GM10266 (cell line): ENCODE results near the gene TTC19.

ENCODE experiments used
- DNase-seq: peaks from one replicate; pipeline ENCODE4 v3.0.0; 2012; ENCODE audit errors: extremely low spot score
- TF ChIP-seq, protein P1 (sequence below): IDR thresholded peaks from 2 replicates; pipeline ENCODE4 v1.5.1; 2012; ENCODE audit warnings: mild to moderate bottlenecking, low read depth; ENCODE audit not compliant: control insufficient read depth, insufficient read depth; ENCODE audit errors: missing control alignments

TTC19 gene

DNA sequence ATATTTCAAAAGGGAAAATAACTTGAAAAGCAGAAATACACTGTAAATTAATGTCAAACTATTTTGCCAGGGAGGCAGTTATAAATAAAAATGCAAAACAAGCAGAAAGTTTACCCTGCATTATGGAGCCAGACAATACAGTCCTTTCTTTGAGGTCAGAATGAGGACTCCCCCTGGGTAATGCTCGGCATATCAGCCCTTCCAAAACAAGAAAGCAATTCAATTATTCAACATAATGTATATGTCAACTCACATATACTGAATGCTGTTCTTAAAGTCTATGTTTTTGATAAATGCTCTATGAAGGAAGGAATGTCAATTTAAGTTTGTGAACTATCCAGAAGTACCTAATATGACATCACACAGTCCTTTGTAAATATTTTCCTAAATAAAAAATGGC is 72.4 kb downstream of the TTC19 start:
- no peak for DNase-seq
- TF ChIP-seq, protein P1, sequence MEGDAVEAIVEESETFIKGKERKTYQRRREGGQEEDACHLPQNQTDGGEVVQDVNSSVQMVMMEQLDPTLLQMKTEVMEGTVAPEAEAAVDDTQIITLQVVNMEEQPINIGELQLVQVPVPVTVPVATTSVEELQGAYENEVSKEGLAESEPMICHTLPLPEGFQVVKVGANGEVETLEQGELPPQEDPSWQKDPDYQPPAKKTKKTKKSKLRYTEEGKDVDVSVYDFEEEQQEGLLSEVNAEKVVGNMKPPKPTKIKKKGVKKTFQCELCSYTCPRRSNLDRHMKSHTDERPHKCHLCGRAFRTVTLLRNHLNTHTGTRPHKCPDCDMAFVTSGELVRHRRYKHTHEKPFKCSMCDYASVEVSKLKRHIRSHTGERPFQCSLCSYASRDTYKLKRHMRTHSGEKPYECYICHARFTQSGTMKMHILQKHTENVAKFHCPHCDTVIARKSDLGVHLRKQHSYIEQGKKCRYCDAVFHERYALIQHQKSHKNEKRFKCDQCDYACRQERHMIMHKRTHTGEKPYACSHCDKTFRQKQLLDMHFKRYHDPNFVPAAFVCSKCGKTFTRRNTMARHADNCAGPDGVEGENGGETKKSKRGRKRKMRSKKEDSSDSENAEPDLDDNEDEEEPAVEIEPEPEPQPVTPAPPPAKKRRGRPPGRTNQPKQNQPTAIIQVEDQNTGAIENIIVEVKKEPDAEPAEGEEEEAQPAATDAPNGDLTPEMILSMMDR, result no peak

DNA sequence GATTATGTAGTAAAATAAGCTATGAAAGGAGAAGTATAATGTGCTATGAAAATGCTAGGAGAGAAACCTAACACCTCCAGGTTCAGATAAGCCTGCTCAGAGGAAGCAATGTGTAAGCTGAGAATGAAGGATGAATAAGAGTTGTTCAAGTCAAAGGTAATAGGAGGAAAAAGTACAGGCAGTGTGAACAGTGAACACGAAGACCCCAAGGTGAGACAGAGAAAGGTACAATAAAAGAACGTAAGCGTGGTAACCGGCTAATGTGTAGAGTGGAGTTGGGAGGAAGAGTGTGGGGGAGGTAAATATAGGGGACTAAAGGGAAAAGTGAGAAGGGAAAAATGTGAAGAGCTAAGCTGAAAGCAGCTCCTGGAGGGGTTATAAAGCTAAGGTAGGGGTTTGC is 74.2 kb downstream of the TTC19 start:
- DNase-seq, result no peak
- TF ChIP-seq, protein P1, result no peak

DNA sequence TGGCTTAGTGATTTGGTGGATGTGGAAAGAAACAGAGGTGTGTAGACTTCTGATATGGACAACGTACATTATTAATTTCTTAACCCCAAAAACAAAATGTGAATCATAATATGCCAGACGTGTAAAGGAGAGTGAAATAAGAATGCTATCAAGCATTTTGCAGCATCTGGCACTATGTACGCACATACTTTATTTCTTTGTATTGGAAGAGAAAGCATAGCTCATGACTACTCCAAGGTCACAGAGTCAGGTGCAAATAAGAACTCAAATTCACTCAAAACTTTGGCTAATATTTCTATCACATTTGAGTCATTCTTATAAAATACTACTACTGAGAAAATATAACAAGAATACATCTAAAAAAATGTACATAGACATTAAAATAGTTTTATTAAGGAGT is 74.8 kb downstream of the TTC19 start:
- TF ChIP-seq, protein P1, result no peak
- no peak for DNase-seq

DNA sequence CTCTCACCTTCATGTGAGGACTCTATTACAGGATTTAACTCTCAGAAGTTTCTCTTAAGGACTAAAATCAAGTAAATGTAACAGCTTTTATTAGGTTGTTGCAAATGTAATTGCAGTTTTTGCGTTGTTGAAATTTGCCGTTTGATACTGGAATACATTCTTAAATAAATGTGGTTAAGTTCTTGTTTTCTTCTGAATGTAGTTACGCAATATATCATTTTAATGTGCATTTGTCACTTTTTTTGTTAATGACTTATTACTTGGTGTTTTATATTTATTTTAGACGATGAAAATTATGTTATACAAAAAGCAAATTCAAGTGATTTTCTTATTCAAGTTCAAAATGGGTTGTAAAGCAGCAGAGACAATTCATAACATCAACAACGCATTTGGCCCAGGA is 76.3 kb downstream of the TTC19 start:
- TF ChIP-seq, protein P1, result no peak
- no peak for DNase-seq
